NCI-H187 treated with DMSO at 0.1 percent for 48 hours (cell line): ENCODE measurements around the gene SERINC3.

Experiments used
- DNase-seq: peaks from one replicate; lab custom pipeline; 2025; lab: John Stamatoyannopoulos, UW

The SERINC3 gene

DNA sequence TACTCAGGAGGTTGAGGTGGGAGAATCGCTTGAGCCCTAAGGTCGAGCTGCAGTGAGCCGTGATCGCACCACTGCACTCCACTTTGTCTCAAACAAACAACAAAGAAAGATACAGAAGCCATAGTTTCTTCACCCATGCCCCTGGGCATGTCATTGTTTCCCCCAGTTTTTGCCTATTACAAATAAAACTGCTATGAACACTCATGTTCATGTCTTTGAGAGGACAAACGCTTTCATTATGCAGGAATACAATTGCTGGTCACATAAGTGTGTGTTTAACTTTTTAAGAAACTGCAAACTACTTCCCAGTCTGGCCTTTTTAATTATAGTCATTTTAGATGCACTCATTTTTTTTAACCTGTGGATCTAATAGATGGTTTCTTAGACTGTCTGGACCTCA lies 58.4 kb downstream of the SERINC3 start:
- DNase-seq = no peak

GRCh38 chr20:44461803-44462174 lies 60.1 kb downstream of the SERINC3 start:
- no peak for DNase-seq

DNA sequence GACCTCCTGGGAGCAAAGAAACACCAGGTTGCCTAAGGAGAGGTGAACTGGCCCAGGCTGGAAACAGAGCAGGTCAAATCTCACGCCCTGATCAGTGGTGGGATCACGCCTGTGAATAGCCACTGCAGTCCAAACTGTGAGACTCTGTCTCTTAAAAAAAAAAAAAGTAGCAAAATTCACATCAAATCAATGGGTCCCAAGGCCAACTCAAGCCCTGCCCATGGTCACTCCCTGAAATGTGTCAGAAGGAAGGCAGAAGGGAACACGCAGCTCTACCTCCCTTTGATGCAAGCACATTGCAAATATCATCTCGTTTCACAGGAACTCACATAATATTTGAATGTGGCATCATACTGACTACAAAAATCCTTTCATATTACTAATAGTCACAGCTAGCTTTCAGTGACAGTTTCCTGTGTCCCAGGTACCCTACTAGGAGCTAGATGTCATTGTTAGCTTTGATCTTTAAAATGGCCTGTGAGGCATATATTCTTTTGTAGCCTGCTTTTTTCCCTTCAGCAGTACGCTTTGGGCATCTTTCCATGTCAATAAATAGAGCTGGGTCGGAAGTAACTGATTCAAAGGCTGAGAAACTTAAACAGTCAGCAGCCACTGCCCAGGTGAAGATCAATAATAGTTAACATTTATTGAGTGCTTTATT lies 60.6 kb downstream of the SERINC3 start:
- no peak for DNase-seq

GRCh38 chr20:44460795-44461141 lies 61.1 kb downstream of the SERINC3 start:
- DNase-seq = no peak

DNA sequence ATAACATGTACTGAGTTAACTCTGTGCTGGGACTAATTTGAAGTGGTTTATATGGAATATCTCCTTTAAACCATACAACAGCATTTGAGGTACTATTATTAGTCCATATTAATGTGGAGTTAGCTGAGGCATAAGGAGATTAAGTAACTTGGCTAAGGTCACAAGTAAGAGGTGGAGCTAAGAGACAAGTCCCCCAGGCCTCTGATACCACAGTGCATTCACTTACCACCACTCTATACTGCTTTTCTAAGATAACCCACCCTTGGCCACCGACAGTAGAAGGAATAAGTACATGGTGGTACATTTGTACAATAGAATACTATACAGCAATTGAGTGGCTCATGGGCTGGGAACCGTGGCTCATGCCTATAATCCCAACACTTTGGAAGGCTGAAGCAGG lies 62.6 kb downstream of the SERINC3 start:
- no peak for DNase-seq

GRCh38 chr20:44457016-44457415 lies 64.9 kb downstream of the SERINC3 start:
- DNase-seq = no peak

DNA sequence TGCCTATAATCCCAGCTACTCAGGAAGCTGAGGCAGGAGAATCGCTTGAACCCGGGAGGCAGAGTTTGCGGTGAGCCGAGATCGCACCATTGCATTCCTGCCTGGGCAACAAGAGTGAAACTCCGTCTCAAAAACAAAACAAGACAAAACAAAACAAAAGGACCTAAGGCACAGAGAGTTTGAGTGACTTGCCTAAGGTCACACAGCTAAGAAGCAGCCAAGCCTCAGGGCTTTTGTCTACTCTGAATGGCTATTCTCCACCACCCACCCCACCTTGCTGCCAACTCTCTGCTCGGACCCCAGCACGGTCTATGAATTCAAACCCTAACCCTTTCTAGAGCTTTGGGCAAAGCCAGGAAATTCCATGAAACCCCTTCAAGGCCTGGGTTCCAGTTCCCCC lies 65.3 kb downstream of the SERINC3 start:
- DNase-seq = no peak

DNA sequence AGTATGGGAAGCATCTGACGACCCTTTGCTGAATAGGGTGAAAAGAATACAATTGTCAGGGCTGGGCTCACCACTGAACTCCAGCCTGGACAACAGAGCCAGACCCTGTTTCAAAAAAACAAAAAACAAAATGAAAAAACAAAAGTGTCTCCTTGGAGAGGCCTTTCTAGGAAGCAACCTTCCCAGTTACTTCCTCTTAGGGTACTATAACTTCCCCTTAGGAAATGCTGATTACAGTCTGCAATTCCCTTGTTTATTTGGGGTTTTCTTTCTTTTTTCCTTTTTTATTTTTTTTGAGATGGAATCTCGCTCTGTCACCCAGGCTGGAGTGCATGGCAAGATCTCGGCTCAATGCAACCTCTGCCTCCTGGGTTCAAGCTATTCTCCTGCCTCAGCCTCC lies 66.7 kb downstream of the SERINC3 start:
- DNase-seq = no peak

DNA sequence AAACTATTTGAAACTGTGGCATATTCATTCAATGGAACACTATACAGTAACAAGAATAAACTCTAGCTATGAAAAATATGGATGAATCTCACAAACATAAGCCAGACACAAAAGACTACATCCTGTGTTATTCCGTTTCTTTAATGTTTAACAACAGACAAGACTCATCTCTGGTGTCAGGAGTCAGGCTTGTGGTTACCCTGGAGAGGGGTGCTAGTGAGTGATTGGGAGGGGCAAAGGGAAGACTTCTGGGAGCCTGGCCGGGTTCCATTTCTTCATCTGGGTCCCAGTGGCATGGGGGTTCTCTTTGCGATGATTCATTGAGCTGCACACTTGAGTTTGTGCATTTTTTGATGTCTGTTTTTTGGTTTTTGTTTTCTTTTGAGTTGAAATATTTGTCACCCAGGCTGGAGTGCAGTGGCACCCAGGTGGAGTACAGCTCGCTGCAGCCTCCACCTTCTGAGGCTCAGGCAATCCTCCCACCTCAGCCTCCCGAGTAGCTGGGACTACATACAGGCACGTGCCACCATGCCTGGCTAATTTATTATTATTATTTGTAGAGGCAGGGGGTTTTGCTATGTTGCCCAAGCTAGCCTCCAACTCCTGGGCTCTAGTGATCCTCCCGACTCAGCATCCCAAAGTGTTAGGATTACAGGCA lies 67.4 kb downstream of the SERINC3 start:
- DNase-seq = no peak

DNA sequence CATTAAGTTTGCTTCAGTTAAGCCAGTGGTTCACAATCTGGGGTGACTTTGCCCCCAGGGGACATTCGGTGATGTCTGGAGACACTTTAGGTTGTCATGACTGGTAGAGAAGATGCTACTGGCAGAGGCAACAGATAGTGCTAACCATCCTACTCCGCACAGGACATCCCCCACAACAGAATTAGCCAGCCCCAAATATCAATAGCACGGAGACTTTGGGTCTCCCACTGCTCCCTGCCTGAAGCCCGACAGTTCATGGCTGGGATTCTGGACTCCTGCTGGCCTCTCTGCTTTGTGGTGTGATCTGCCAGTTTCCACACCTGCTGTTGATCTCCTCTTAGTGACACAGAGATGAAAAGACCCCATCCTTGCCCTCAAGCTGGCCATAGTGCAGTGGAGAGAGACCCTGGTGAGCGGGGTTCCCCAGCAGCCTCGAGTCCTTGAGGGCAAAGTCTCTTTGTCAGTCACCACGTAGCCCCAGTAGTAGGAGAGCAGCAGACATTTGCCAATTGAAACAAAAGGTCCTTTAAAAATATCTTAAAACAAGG lies 70.9 kb downstream of the SERINC3 start:
- no peak for DNase-seq

GRCh38 chr20:44450281-44450889 lies 71.5 kb downstream of the SERINC3 start:
- DNase-seq = no peak

GRCh38 chr20:44449864-44450263 lies 72.0 kb downstream of the SERINC3 start:
- no peak for DNase-seq

DNA sequence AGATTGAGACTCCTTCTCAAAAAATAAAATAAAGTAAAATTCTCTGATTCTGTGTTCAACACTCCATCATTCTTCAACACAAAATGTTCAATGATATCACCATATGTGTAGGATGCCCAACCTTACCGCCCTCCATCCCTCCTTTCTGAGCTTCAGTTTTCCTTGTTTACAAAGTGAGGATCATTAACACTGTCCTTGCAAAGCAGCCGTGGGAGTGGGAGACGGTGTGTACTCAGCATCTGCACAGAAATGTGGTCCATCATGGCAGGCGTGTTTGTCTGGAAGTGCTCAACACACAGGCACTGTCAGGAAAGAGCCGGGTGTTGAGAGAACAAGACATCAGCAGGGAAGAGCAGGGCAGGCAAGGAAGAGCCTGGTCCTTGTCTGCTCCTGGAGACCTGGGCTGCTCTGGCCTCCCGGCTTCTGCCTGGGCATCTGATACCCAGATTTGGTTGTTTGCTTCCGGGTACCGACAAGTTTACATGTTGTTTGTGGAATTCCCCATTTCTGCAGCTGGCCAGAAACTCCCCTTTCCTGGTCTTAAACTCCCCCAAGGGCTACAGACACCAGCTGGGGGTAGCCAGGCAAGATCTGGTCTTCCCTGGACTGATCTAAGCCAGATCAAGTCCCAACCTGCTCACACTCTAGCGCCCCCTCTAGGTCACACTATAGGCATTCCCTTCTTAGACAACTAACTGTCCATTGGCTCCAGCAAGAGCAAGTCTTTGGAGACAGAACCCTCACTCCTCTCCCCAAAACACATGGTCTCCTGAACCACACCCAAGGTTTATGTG lies 72.9 kb downstream of the SERINC3 start:
- DNase-seq = no peak

GRCh38 chr20:44447827-44448419 lies 73.9 kb downstream of the SERINC3 start:
- no peak for DNase-seq
